GM12878 (cell line): ENCODE data around the gene SAMSN1. TPM values are rescaled to one million over a fixed set of nuclear protein-coding genes. Genes with fewer than 3 reads are reported as not detected.

ENCODE experiments used
- ATF7 ChIP-seq: fragments of 450-650 bp; IDR thresholded peaks from 2 replicates; pipeline ENCODE4 v1.6.1; 2016; ENCODE audit warnings: low read depth, mild to moderate bottlenecking
- BACH1 ChIP-seq: fragments of 450-650 bp; IDR thresholded peaks from 2 replicates; pipeline ENCODE4 v1.6.1; 2017; ENCODE audit warnings: mild to moderate bottlenecking, borderline replicate concordance
- BMI1 ChIP-seq: fragments of 450-650 bp; IDR thresholded peaks from 2 replicates; pipeline ENCODE4 v1.6.1; 2016; ENCODE audit warnings: mild to moderate bottlenecking, moderate library complexity, borderline replicate concordance
- BRCA1 ChIP-seq: IDR thresholded peaks from 2 replicates; pipeline ENCODE4 v1.6.1; 2011; ENCODE audit warnings: low read depth, low read length, improper control_type of control experiment
- CBFB ChIP-seq: IDR thresholded peaks from 2 replicates; pipeline ENCODE4 v1.6.1; 2016; ENCODE audit warnings: antibody characterized with exemption, low read depth
- CREB1 ChIP-seq: IDR thresholded peaks from 2 replicates; pipeline ENCODE4 v1.6.1; 2012; ENCODE audit warnings: low read depth, mild to moderate bottlenecking, inconsistent platforms
- EZH2 ChIP-seq: IDR thresholded peaks from 2 replicates; pipeline ENCODE4 v1.6.1; 2012; ENCODE audit warnings: low read depth, mild to moderate bottlenecking, control low read depth, inconsistent platforms, low read length, borderline replicate concordance; ENCODE audit not compliant: control insufficient read depth
- GATAD2B ChIP-seq: fragments of 450-650 bp; conservative IDR thresholded peaks from 2 replicates; pipeline ENCODE4 v1.6.1; 2017; ENCODE audit warnings: low read depth, mild to moderate bottlenecking, moderate library complexity
- HCFC1 ChIP-seq: fragments of 150-350 bp; IDR thresholded peaks from 2 replicates; pipeline ENCODE4 v1.6.1; 2014; ENCODE audit warnings: low read length
- JUND ChIP-seq: IDR thresholded peaks from 2 replicates; pipeline ENCODE4 v1.6.1; 2012; ENCODE audit warnings: low read depth, mild to moderate bottlenecking, low read length, improper control_type of control experiment, moderate library complexity
- KDM1A ChIP-seq: fragments of 200-600 bp; sonication (generic); IDR thresholded peaks from 2 replicates; pipeline ENCODE4 v1.6.1; 2016; ENCODE audit warnings: borderline replicate concordance
- LARP7 ChIP-seq: fragments of 450-650 bp; IDR thresholded peaks from 2 replicates; pipeline ENCODE4 v1.6.1; 2017; ENCODE audit warnings: mild to moderate bottlenecking
- MTA2 ChIP-seq: fragments of 450-650 bp; IDR thresholded peaks from 2 replicates; pipeline ENCODE4 v1.6.1; 2016; ENCODE audit warnings: low read depth, mild to moderate bottlenecking, moderate library complexity
- MYC ChIP-seq: IDR thresholded peaks from 2 replicates; pipeline ENCODE4 v1.6.1; 2011; ENCODE audit warnings: mild to moderate bottlenecking, low read length, moderate library complexity, inconsistent platforms; ENCODE audit not compliant: insufficient read depth, insufficient replicate concordance, insufficient read length, severe bottlenecking
- NR2C1 ChIP-seq: fragments of 450-650 bp; IDR thresholded peaks from 2 replicates; pipeline ENCODE4 v1.6.1; 2017; ENCODE audit warnings: antibody characterized with exemption, mild to moderate bottlenecking, moderate library complexity
- PAX8 ChIP-seq: fragments of 450-650 bp; IDR thresholded peaks from 2 replicates; pipeline ENCODE4 v1.6.1; 2017; ENCODE audit warnings: mild to moderate bottlenecking, moderate library complexity
- POLR2A ChIP-seq: IDR thresholded peaks from 2 replicates; pipeline ENCODE4 v1.6.1; 2011; ENCODE audit warnings: low read depth, mild to moderate bottlenecking, low read length
- RAD21 ChIP-seq: IDR thresholded peaks from 2 replicates; pipeline ENCODE4 v1.6.1; 2011; ENCODE audit warnings: mild to moderate bottlenecking, low read depth, low read length, moderate library complexity; ENCODE audit not compliant: insufficient read depth
- SIX5 ChIP-seq: IDR thresholded peaks from 2 replicates; pipeline ENCODE4 v1.6.1; 2011; ENCODE audit warnings: mild to moderate bottlenecking, low read depth, low read length, moderate library complexity; ENCODE audit not compliant: severe bottlenecking
- SMAD1 ChIP-seq: fragments of 450-650 bp; IDR thresholded peaks from 2 replicates; pipeline ENCODE4 v1.6.1; 2018; ENCODE audit warnings: mild to moderate bottlenecking, low read depth; ENCODE audit not compliant: partially characterized antibody
- SMAD5 ChIP-seq: IDR thresholded peaks from 2 replicates; pipeline ENCODE4 v1.6.1; 2016; ENCODE audit warnings: antibody characterized with exemption, low read depth
- SREBF1 ChIP-seq: IDR thresholded peaks from 2 replicates; pipeline ENCODE4 v1.6.1; 2012; ENCODE audit warnings: mild to moderate bottlenecking, low read length
- STAT1 ChIP-seq: fragments of 450-650 bp; conservative IDR thresholded peaks from 2 replicates; pipeline ENCODE4 v1.6.1; 2014; ENCODE audit warnings: antibody characterized with exemption, mild to moderate bottlenecking
- SUZ12 ChIP-seq: fragments of 200-600 bp; sonication (generic); IDR thresholded peaks from one replicate; pipeline ENCODE4 v1.6.1; 2018; ENCODE audit warnings: antibody characterized with exemption, mild to moderate bottlenecking; ENCODE audit not compliant: unreplicated experiment
- TAF1 ChIP-seq: IDR thresholded peaks from 2 replicates; pipeline ENCODE4 v1.6.1; 2011; ENCODE audit warnings: mild to moderate bottlenecking, low read depth, low read length, borderline replicate concordance
- TARDBP ChIP-seq: IDR thresholded peaks from 2 replicates; pipeline ENCODE4 v1.6.1; 2016; ENCODE audit warnings: borderline replicate concordance
- YBX1 ChIP-seq: fragments of 450-650 bp; IDR thresholded peaks from 2 replicates; pipeline ENCODE4 v1.6.1; 2016; ENCODE audit warnings: antibody characterized with exemption
- ZBTB4 ChIP-seq: fragments of 450-650 bp; formaldehyde crosslinking; IDR thresholded peaks from 2 replicates; pipeline ENCODE4 v1.4.0; 2022; ENCODE audit warnings: mild to moderate bottlenecking, moderate library complexity
- ZZZ3 ChIP-seq: IDR thresholded peaks from 2 replicates; pipeline ENCODE4 v1.6.1; 2011; ENCODE audit warnings: low read depth; ENCODE audit not compliant: control insufficient read depth, insufficient read length
- polyA plus RNA-seq, 11 experiments: library from polyadenylated mRNA; depleted of rRNA in 4 of 11; unstranded in 6 of 11; stranded (reverse) in 5 of 11; fragments of >200 nt; fragmentation: Nextera tagmentation in 4 of 11; fragmentation: Illumina TruSeq in 1 of 11; extraction: Ambion mirVana in 4 of 11; extraction: Trizol in 1 of 11; gene quantifications; 1 replicate in 1 of 11; 2 replicates in 10 of 11; pipeline versions ENCODE4 v1.2.1 to v1.2.3, GENCODE V29; 2011 to 2016; ENCODE audit warnings: inconsistent platforms in 2 of 11, missing spikeins in 2 of 11, low read depth in 1 of 11
- total RNA-seq, 4 experiments: library from RNA; depleted of rRNA in 3 of 4; stranded (reverse); fragments of >200 nt in 3 of 4; fragmentation: Illumina TruSeq in 1 of 4; extraction: Trizol in 1 of 4; gene quantifications; 2 replicates each; pipeline versions ENCODE4 v1.2.1 to v1.2.3, GENCODE V29; 2013 to 2021

The SAMSN1 gene
- total and polyA plus RNA-seq, 10 of the 15 experiments (the other 5 are each of a cell fraction or from before 2014, with no cell fraction given): 23.2 to 102 (median 44.9) TPM

GRCh38 chr21:14545906-14546480, at the start of gene SAMSN1 (continued):
- TF ChIP-seq ZBTB4 (0 out of 2 replicates have a peak, but pooled peaks have one; percentile 23), ZZZ3 (no peak), MTA2 (no peak), SUZ12 (no peak), PAX8 (no peak), SREBF1 (no peak), HCFC1 (no peak), BACH1 (no peak; the same call in 1 of the 2 replicates), SIX5 (no peak), CREB1 (peak; percentile 66), LARP7 (no peak), EZH2 (no peak), BRCA1 (no peak), MYC (no peak), BMI1 (no peak), SMAD1 (no peak), STAT1 (no peak), NR2C1 (no peak), SMAD5 (peak; percentile 93), TARDBP (no peak), RAD21 (0 out of 2 replicates have a peak, but pooled peaks have one; percentile 22), ATF7 (peak; percentile 83), TAF1 (peak; percentile 94), POLR2A (peak; percentile 83), KDM1A (no peak), JUND (no peak), GATAD2B (no peak), YBX1 (no peak), CBFB (peak; percentile 66; the same call in 1 of the 2 replicates)
